Ovary (tissue), 3 donors: ENCODE results near the gene PET100.

ENCODE experiments used
- CTCF ChIP-seq, 3 donors: fragments of 450-650 bp in 2 of 3; fragments of 200-600 bp in 1 of 3; IDR thresholded peaks; one replicate each; pipeline versions ENCODE4 v1.5.1 to v1.8.0; 2016 to 2022; ENCODE audit warnings: antibody characterized with exemption in 3 of 3, mild to moderate bottlenecking in 1 of 3
- EP300 ChIP-seq: sonication (generic); formaldehyde crosslinking; IDR thresholded peaks from one replicate; pipeline ENCODE4 v1.6.1; 2017; ENCODE audit warnings: antibody characterized with exemption
- POLR2A ChIP-seq: fragments of 450-650 bp; IDR thresholded peaks from one replicate; pipeline ENCODE4 v1.6.1; 2017; ENCODE audit warnings: antibody characterized with exemption, mild to moderate bottlenecking, moderate library complexity
- donor health status: DM: no; HTN: no; CAD: no.

GRCh38 chr19:7623725-7624603, 5.6 kb upstream of the PET100 start:
- TF ChIP-seq EP300 (no peak), CTCF (IDR thresholded peaks at IDR 0.05) (no peak), POLR2A (no peak)
